SIG-M5 treated with dmso at 0.1 percent for 504 hours (cell line): ENCODE data around the gene SCN1A.
"Not testable (repeated sequence)": the region's sequence is repeated elsewhere in the genome, so short reads cannot be mapped to it uniquely, and the experiment has no call there.

ENCODE experiments used
- DNase-seq: peaks from one replicate; lab custom pipeline; 2025; ENCODE audit not compliant: unreplicated experiment; lab: John Stamatoyannopoulos, UW

SCN1A gene

GRCh38 chr2:165990846-165991245 is 137.0 kb downstream of the SCN1A start:
- no peak for DNase-seq

- no peak for DNase-seq
Measured at GRCh38 chr2:165989851-165990250, 138.0 kb downstream of the SCN1A start.

GRCh38 chr2:165985120-165985519 is 142.7 kb downstream of the SCN1A start:
- no peak for DNase-seq

- DNase-seq: not testable (repeated sequence)
Measured at GRCh38 chr2:165972161-165972560, 155.7 kb downstream of the SCN1A start.

- no peak for DNase-seq
Measured at GRCh38 chr2:165970663-165971062, 157.2 kb downstream of the SCN1A start.

- DNase-seq: no peak
Measured at GRCh38 chr2:165969227-165969626, 158.6 kb downstream of the SCN1A start.

GRCh38 chr2:165967746-165968145 is 160.1 kb downstream of the SCN1A start:
- no peak for DNase-seq

GRCh38 chr2:165961818-165962217 is 166.0 kb downstream of the SCN1A start:
- no peak for DNase-seq

GRCh38 chr2:165959371-165959770 is 168.4 kb downstream of the SCN1A start:
- no peak for DNase-seq

GRCh38 chr2:165958313-165958960 is 169.4 kb downstream of the SCN1A start:
- no peak for DNase-seq

- DNase-seq: no peak
Measured at GRCh38 chr2:165957030-165957675, 170.7 kb downstream of the SCN1A start.

GRCh38 chr2:165953655-165954606 is 173.9 kb downstream of the SCN1A start, which contains the start of gene TTC21B:
TTC21B (minus strand) TSS chr2:165953776; CDS start chr2:165953705, 71 bp downstream.
- DNase-seq: peak; percentile 93

GRCh38 chr2:165953306-165953654 is 174.5 kb downstream of the SCN1A start:
- DNase-seq: peak; percentile 46

GRCh38 chr2:165952741-165953211 is 175.0 kb downstream of the SCN1A start:
- no peak for DNase-seq

- DNase-seq: no peak
Measured at GRCh38 chr2:165952085-165952484, 175.7 kb downstream of the SCN1A start.

- DNase-seq: no peak
Measured at GRCh38 chr2:165950438-165950837, 177.4 kb downstream of the SCN1A start.

- no peak for DNase-seq
Measured at GRCh38 chr2:165941827-165942226, 186.0 kb downstream of the SCN1A start.

- no peak for DNase-seq
Measured at GRCh38 chr2:165938237-165938636, 189.6 kb downstream of the SCN1A start.
